ENCODE measurements around the gene EPHA4.

The EPHA4 gene

GRCh38 chr2:221485503-221485870, 86.6 kb downstream of the EPHA4 start:
- no peak for DNase-seq (ENCODE audit: low read depth, low spot score)
- no peak for TF ChIP-seq CTCF (IDR thresholded peaks at IDR 0.05; ENCODE audit: insufficient read depth, low read length, missing control alignments)
- no peak overlapping the region for H3K4me3 ChIP-seq (ENCODE audit: low read depth, low read length)
- ChIA-PET CTCF (no interaction called here), POLR2A (no interaction called here)

DNA sequence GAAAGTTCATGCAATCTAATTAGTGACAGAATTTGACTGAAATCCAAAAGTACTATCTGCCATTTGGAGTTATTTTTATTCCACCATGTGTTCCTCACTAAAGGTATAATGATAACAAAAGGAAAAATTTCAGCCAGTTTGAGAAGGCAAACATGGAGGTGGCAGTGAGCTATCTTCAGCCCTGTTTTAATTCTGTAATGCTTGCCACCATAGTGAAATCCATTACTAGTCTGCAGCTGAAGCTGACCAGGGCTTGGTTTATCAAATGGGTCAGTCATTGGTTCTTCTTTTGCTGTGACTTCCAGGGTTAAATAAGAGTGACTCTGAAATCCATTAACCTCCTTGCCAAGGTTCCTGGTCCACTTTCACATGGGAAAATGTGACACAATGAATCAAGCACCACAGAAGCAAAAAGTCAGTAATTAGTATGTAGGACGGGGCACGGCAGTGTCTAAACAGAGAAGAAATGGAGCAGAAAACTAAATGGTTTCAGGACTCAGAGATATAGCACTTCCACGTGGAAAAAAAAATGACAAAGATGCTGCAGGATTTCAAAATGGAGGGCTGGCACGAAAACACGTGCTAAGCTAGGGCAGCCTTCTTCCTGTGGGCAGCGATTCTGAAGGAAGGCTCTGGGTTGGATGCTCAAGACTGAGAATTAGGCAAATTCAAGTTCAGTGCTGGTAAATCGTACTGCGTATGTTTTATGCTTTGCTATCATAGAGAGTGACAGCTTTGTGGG, 87.2 kb downstream of the EPHA4 start:
- POLR2A ChIA-PET, result no interaction called here
- CTCF ChIA-PET, result no interaction called here
- no peak overlapping the region for H3K4me3 ChIP-seq (ENCODE audit: low read depth, low read length)
- no peak for DNase-seq (ENCODE audit: low read depth, low spot score)
- no peak for TF ChIP-seq CTCF (IDR thresholded peaks at IDR 0.05; ENCODE audit: insufficient read depth, low read length, missing control alignments)

DNA sequence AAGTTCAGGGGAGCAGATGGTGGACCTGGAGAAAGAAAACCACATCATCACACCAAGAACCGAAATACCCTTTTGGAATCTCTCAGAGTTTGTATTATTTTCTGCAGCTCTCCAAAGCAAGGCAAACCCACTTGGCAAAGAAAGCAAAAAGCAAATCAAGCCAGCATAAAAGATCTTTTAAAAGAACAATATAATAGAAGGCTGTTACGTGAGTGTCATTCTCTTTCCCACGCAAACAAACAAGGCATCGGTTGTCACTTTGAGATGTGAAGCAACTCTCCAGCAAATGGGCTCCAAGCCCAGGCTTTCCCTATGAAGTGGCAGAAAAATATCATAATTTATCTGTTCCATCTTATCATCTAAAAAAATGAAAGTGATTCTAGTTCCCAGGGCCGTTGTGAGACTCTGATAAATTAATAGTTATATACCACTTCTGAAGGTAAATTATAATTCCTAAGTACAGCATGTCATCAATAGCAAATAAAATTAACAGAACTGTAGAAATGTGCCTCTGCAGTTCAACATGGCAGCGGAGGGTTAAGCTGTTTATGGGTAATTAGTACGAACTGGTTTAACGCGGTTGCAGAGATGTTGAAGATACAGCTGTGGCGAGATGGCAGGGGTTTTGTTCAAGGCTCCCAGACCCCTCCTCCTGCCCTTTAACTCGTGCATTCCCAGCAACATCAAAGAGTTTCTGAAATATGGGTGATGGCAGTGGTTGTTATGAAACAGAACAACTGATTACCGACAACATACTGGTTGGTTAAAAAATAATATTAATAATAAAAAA, 89.2 kb downstream of the EPHA4 start:
- no peak overlapping the region for H3K4me3 ChIP-seq (ENCODE audit: low read depth, low read length)
- ChIA-PET CTCF (interaction anchor here (1.5 kb wide), 2 partner anchors 15 to 20 kb away, joined by 3 read pairs; no protein-coding TSS in a partner anchor), POLR2A (no interaction called here)
- DNase-seq (ENCODE audit: low read depth, low spot score), result no peak
- TF ChIP-seq CTCF (IDR thresholded peaks at IDR 0.05; ENCODE audit: insufficient read depth, low read length, missing control alignments), result no peak

DNA sequence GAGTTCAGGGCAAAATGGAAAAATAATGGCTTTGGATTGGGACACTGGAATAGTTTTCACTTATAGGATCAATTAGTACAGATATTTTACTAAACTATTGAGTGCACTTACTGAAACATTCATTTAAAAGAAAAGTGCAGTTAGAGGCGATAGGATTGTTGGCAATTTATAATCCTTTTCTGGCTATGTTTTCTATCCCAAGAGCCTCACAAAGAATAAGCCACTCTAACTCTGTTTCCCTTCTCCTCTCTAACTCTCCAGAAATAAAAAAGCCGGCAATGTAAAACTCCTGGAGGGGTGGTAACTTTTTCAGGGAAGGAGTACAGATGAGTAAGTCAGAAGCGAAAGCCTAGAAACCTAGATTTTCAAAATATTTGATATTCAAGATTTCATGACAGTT, 91.3 kb downstream of the EPHA4 start:
- no peak for DNase-seq (ENCODE audit: low read depth, low spot score)
- ChIA-PET CTCF (no interaction called here), POLR2A (no interaction called here)
- H3K4me3 ChIP-seq (ENCODE audit: low read depth, low read length), result no peak overlapping the region
- no peak for TF ChIP-seq CTCF (IDR thresholded peaks at IDR 0.05; ENCODE audit: insufficient read depth, low read length, missing control alignments)

DNA sequence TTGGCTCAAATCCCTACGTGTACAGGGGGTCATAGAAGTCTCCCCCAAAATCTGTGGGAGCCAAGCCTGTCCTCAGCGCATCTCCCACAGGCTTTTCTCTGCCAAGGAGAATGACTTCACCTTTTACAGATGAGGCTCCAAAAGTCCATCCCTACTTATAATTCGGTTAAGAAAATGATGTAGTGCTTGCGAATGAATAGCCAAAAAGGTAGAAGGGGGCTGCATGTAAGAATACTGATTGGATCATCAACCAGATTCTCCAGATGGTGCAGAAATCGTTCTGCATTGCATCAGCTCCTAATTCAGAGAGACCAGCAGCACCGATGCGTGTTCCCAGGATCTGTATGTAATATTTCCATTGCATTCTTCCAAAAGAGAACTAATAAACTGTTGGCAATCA, 91.9 kb downstream of the EPHA4 start:
- POLR2A ChIA-PET, result no interaction called here
- TF ChIP-seq CTCF (IDR thresholded peaks at IDR 0.05; ENCODE audit: insufficient read depth, low read length, missing control alignments), result no peak
- no peak for DNase-seq (ENCODE audit: low read depth, low spot score)
- no peak overlapping the region for H3K4me3 ChIP-seq (ENCODE audit: low read depth, low read length)
- CTCF ChIA-PET, result interaction anchor here (1.4 kb wide), 1 partner anchor 9 kb away, joined by 3 read pairs; no protein-coding TSS in a partner anchor

DNA sequence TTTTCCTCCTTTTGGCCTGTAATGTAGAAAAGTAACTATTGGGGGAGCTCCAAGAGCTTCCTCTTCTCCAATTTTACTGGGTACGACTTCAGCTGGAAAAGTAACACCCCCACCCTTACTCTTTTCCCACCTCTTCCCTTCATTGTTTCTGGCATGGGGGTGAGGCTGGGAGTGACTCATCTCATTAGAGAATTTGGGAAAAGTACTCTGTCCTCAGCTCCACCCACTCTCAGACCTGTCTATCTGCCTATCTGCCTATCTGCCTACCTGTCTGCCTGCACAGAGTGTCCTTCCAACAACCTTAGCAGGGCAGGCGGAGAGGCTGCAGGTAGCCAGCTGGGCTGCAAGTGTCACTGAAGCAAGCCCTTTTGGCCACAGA, 93.6 kb downstream of the EPHA4 start:
- DNase-seq (ENCODE audit: low read depth, low spot score), result no peak
- TF ChIP-seq CTCF (IDR thresholded peaks at IDR 0.05; ENCODE audit: insufficient read depth, low read length, missing control alignments), result no peak
- H3K4me3 ChIP-seq (ENCODE audit: low read depth, low read length), result no peak overlapping the region
- CTCF ChIA-PET, result no interaction called here
- POLR2A ChIA-PET, result no interaction called here
